Upper lobe of right lung (tissue), 1 donor: ENCODE results near the gene LRRN2. TPM values are rescaled to one million over a fixed set of nuclear protein-coding genes. Genes with fewer than 3 reads are reported as not detected.

Experiments used
- ATAC-seq: fragments of 200-7000 bp; cut with Tn5 transposase; one replicate; pipeline ENCODE4 v1.9.1; 2020; ENCODE audit warnings: mild to moderate bottlenecking, moderate library complexity
- DNase-seq: peaks from one replicate; pipeline ENCODE4 v3.0.0-alpha.2; 2020
- H3K27ac ChIP-seq: fragments of 200-600 bp; one replicate; pipeline ENCODE4 v1.8.0; 2022
- H3K27me3 ChIP-seq: fragments of 200-600 bp; one replicate; pipeline ENCODE4 v1.8.0; 2022; ENCODE audit warnings: mild to moderate bottlenecking
- H3K36me3 ChIP-seq: fragments of 200-600 bp; one replicate; pipeline ENCODE4 v1.8.0; 2022
- H3K4me1 ChIP-seq: fragments of 200-600 bp; one replicate; pipeline ENCODE4 v1.8.0; 2022
- H3K4me3 ChIP-seq: fragments of 200-600 bp; one replicate; pipeline ENCODE4 v1.8.0; 2022; ENCODE audit warnings: mild to moderate bottlenecking
- H3K9me3 ChIP-seq: fragments of 200-600 bp; one replicate; pipeline ENCODE4 v1.8.0; 2022
- intact Hi-C: fragments of 100-400 bp; cut with DNase I; formaldehyde crosslinking; loops from one replicate; pipeline ENCODE4 v1.11.0; 2022
- total RNA-seq: library from RNA; stranded (reverse); fragmentation: NEBNext Ultra II Directional; extraction: Animal tissue kit (Norgen Biotek cat#: 25700); gene quantifications from one replicate; pipeline ENCODE4 v1.2.1, GENCODE V29; 2021
- TF ChIP-seq, protein P1 (sequence below): fragments of 200-600 bp; IDR thresholded peaks from one replicate; pipeline ENCODE4 v1.8.0; 2022; ENCODE audit warnings: antibody characterized with exemption
- donor health status: DM: no; HTN: yes; CAD: no; lungs with severe emphysema.

LRRN2 gene
- total RNA-seq, 1 donor from 2014 or later, result 3.2 TPM

DNA sequence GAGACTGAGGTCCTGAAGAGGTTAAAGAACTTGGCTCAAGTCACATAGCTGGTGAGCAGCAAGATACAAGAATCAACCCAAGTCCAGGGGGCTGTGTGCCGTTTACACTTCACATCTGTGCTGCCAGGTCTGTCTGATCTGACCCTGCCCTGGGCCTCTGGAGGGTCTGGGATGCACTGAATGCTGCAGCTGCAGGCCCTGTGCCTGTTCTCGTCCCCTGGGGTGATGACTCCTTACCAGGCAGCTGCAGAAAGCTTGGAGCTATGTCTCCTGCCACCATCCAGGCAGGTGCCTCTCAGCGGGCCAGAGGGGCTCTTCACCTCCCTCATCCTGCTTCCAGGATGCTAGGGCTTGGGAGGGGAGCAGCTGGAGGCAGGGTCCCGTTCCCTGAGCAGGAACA, 63.5 kb downstream of the LRRN2 start:
- H3K27ac ChIP-seq, result no peak overlapping the region
- no peaks in the 10 kb centered on the region for H3K27me3 ChIP-seq
- intact Hi-C loops, result no loop called here
- H3K36me3 ChIP-seq, result no peaks in the 10 kb centered on the region
- DNase-seq, result no peak
- no peaks in the 10 kb centered on the region for H3K4me1 ChIP-seq
- TF ChIP-seq, protein P1, sequence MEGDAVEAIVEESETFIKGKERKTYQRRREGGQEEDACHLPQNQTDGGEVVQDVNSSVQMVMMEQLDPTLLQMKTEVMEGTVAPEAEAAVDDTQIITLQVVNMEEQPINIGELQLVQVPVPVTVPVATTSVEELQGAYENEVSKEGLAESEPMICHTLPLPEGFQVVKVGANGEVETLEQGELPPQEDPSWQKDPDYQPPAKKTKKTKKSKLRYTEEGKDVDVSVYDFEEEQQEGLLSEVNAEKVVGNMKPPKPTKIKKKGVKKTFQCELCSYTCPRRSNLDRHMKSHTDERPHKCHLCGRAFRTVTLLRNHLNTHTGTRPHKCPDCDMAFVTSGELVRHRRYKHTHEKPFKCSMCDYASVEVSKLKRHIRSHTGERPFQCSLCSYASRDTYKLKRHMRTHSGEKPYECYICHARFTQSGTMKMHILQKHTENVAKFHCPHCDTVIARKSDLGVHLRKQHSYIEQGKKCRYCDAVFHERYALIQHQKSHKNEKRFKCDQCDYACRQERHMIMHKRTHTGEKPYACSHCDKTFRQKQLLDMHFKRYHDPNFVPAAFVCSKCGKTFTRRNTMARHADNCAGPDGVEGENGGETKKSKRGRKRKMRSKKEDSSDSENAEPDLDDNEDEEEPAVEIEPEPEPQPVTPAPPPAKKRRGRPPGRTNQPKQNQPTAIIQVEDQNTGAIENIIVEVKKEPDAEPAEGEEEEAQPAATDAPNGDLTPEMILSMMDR, result no peak
- no peak for ATAC-seq
- H3K4me3 ChIP-seq, result no peak overlapping the region
- H3K9me3 ChIP-seq, result no peaks in the 10 kb centered on the region

DNA sequence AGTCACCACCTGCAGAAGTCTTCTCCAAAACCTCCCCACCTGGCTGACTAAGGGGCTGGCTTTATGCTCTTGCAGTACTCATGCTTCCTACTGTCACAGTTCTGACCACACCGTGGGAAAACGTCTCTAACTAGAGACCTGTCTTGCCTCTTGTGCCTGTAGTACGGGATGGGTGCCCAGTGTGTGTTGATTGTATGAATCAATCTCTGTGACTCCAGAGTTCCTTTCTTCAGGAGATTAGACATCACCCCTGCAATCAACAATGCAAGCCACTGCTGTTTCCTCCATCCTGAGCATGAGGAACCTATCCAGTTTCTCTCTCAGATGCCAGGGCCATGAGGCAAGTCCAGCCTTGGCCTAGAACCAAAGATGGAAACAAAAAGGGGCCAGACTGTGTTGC, 64.1 kb downstream of the LRRN2 start:
- Histone ChIP-seq H3K4me1 (no peaks in the 10 kb centered on the region), H3K4me3 (no peak overlapping the region), H3K36me3 (no peaks in the 10 kb centered on the region), H3K27ac (no peak overlapping the region), H3K9me3 (no peaks in the 10 kb centered on the region), H3K27me3 (no peaks in the 10 kb centered on the region)
- ATAC-seq (no peak), DNase-seq (no peak)
- intact Hi-C loops, result no loop called here
- TF ChIP-seq, protein P1, result no peak

DNA sequence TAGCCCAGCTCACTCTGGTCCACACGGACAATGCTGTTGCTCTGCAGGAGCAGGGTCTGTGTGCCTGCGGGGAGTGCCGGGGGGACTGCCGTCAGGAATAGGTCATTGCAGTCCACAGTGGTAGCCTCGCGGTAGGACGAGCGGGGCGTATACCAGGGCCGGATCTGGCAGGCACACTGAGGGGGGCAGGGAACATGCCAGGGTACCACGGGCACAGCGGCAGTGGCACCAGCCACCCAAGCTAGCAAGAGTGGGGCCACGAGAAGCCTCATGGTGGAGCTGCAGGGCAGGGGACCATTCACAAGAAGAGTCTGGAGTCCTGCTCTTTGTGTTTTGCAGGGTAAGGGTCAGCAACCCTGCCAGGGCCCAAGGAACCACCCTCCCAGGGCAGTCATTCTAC, 65.8 kb downstream of the LRRN2 start:
- TF ChIP-seq, protein P1, result no peak
- DNase-seq (no peak), ATAC-seq (no peak)
- Histone ChIP-seq H3K4me3 (no peak overlapping the region), H3K4me1 (no peaks in the 10 kb centered on the region), H3K27me3 (no peaks in the 10 kb centered on the region), H3K27ac (no peak overlapping the region), H3K36me3 (no peaks in the 10 kb centered on the region), H3K9me3 (no peaks in the 10 kb centered on the region)
- intact Hi-C loops, result no loop called here

DNA sequence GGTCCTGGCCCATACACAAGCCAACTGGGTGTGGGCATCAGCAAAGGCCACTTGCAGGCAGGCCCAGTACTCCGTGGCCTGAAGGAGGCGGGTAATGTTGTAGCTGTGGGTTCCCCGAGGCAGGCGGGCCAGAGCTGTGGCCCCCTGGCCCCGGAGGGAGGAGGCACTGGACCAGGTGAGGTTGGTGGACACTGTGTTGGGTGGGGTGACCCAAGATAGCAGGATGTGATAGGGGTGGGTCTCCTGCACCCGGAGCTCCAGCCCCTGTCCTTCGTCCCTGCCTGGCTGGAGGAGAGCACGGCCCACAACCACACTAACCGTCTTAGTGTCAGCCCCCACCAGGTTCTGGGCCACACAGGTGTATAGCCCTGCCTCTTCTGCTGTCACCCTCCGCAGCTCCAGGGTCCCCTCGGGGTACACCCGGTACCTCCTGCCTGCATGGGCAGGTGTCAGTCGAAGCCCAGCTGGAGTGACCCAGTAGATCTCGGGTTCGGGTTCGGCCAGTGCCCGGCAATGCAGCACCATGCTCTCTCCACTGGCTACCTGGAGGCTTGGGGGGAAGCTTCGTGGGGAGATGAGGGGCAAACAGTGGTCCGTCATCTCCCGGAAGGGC, 67.3 kb downstream of the LRRN2 start:
- no peak for DNase-seq
- intact Hi-C loops, result no loop called here

DNA sequence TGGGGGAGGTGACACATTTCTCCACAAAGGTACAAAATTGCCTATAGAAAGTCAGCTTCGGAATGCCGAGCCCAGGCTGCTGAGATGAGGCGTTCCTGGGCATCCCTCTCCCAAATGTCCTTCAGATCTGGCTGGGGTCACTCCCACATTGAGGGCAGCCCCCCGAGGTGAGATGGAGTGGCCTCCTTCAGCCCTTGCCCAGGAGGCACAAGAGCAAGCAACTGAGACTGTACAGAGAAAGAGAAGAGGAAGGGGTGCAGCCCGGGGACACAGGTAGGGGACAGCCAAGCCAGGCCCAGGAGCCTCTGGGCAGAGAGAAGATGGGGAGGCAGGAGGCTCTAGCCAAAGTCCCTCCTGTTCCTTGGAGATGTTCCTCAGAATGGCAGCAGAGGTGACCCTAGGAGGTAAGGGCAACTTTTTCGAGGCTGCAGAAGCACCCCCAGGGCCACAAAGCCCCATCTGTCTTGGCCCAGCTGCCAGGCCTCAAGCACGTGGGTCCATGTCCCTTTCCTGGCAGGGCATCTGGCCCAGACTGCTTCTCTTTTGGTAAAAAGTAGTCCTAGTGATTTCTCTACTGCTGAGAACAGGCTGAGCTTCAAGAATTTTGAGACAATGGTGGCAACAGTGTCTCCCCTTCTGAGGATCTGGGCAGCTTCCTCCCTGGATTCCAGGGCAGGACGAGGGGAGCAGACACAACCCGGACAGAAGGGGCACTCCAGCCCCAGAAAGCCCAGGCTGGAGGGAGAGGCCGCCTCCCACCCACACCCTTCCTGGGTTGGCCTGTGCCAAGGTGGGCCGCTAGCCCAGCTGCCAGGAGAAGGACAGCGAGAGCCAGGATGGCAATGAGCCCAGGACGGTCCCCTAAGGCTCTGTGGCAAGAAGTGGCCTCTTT, 68.0 kb downstream of the LRRN2 start:
- no peaks in the 10 kb centered on the region for H3K36me3 ChIP-seq
- no peaks in the 10 kb centered on the region for H3K9me3 ChIP-seq
- intact Hi-C loops, result no loop called here
- DNase-seq (no peak), ATAC-seq (no peak)
- H3K4me3 ChIP-seq, result no peak overlapping the region
- no peaks in the 10 kb centered on the region for H3K4me1 ChIP-seq
- H3K27ac ChIP-seq, result no peak overlapping the region
- TF ChIP-seq, protein P1, result no peak
- H3K27me3 ChIP-seq, result no peaks in the 10 kb centered on the region

More for the DNA sequence above, 67.3 kb downstream of the LRRN2 start:
- H3K36me3 ChIP-seq, result no peaks in the 10 kb centered on the region
- no peak overlapping the region for H3K27ac ChIP-seq
- H3K4me1 ChIP-seq, result no peaks in the 10 kb centered on the region
- H3K9me3 ChIP-seq, result no peaks in the 10 kb centered on the region
- no peak for ATAC-seq
- H3K27me3 ChIP-seq, result no peaks in the 10 kb centered on the region
- TF ChIP-seq, protein P1, result no peak
- no peak overlapping the region for H3K4me3 ChIP-seq
